Testis (tissue), 3 donors: ENCODE results near the gene AOC1. TPM values are rescaled to one million over a fixed set of nuclear protein-coding genes. Genes with fewer than 3 reads are reported as not detected.

Source experiments
- DNase-seq: peaks from one replicate; pipeline ENCODE4 v3.0.0-alpha.2; 2019
- H3K27ac ChIP-seq, 2 donors: fragments of 200-600 bp; sonication (generic); one replicate each; pipeline ENCODE4 v1.5.1; 2019
- H3K27me3 ChIP-seq: fragments of 200-600 bp; sonication (generic); one replicate; pipeline ENCODE4 v1.5.1; 2019
- H3K36me3 ChIP-seq: fragments of 200-600 bp; sonication (generic); one replicate; pipeline ENCODE4 v1.5.1; 2017; ENCODE audit warnings: low read depth; ENCODE audit errors: missing control alignments
- H3K4me1 ChIP-seq: fragments of 200-600 bp; sonication (generic); one replicate; pipeline ENCODE4 v1.5.1; 2019
- H3K4me3 ChIP-seq, 2 donors: fragments of 200-600 bp; sonication (generic); one replicate each; pipeline ENCODE4 v1.5.1; 2017 to 2019
- H3K9me3 ChIP-seq: fragments of 200-600 bp; sonication (generic); one replicate; pipeline ENCODE4 v1.5.1; 2017
- CTCF ChIP-seq, 3 experiments: fragments of 450-650 bp in 2 of 3; fragments of 200-600 bp in 1 of 3; sonication (generic) in 1 of 3; IDR thresholded peaks; one replicate each; pipeline ENCODE4 v1.5.1; 2016 to 2019; ENCODE audit warnings: antibody characterized with exemption in 3 of 3, mild to moderate bottlenecking in 2 of 3, moderate library complexity in 1 of 3
- POLR2A ChIP-seq: fragments of 450-650 bp; IDR thresholded peaks from one replicate; pipeline ENCODE4 v1.6.1; 2017; ENCODE audit warnings: antibody characterized with exemption, mild to moderate bottlenecking, moderate library complexity
- WGBS, 2 donors: methylation state at CpG; one replicate each; pipeline ENCODE4 v1.1.5; 2018; 5-methylcytosine and 5-hydroxymethylcytosine counted together
- intact Hi-C: fragments of 100-400 bp; cut with DNase I; formaldehyde crosslinking; loops from one replicate; pipeline ENCODE4 v1.15.1; 2023; ENCODE audit warnings: low total_unique reads
- polyA plus RNA-seq: library from polyadenylated mRNA; stranded (reverse); fragments of 350-450 nt; fragmentation: Illumina TruSeq; extraction: RNeasy Lipid Tissue Mini Kit (QIAGEN cat#74804); gene quantifications from one replicate; pipeline ENCODE4 v1.2.3, GENCODE V29; 2014; ENCODE audit warnings: low read depth, low replicate concordance; ENCODE audit not compliant: insufficient read depth
- total RNA-seq, 2 donors: library from RNA; depleted of rRNA; stranded (reverse); fragments of >200 nt; gene quantifications; one replicate each; pipeline ENCODE4 v1.2.3, GENCODE V29; 2016

Gene AOC1
- total and polyA plus RNA-seq, 3 donors from 2014 or later, result 2.8 to 6.2 (median 4.5) TPM

GRCh38 chr7:150845421-150845861, 6.9 kb upstream of the AOC1 start:
- WGBS, 2 donors, result 18 to 24% methylated on average over 4 of the region's 4 CpGs
- no peak for DNase-seq
- TF ChIP-seq POLR2A, result no peak
- TF ChIP-seq CTCF (IDR thresholded peaks at IDR 0.05), result no peak
- H3K4me1 ChIP-seq, result no peaks in the 10 kb centered on the region
- intact Hi-C loops, result no loop called here
- H3K36me3 ChIP-seq, result no peaks in the 10 kb centered on the region
- H3K4me3 ChIP-seq, result no peak overlapping the region
- H3K27ac ChIP-seq, result no peak overlapping the region
- no peaks in the 10 kb centered on the region for H3K9me3 ChIP-seq
- H3K27me3 ChIP-seq, result no peaks in the 10 kb centered on the region

- no peak for DNase-seq
- no peak overlapping the region for H3K4me3 ChIP-seq
- H3K36me3 ChIP-seq, result no peaks in the 10 kb centered on the region
- intact Hi-C loops, result no loop called here
- WGBS, 2 donors, result 93 to 96% methylated on average over 12 to 14 of the region's 14 CpGs
- no peaks in the 10 kb centered on the region for H3K9me3 ChIP-seq
- H3K4me1 ChIP-seq, result no peaks in the 10 kb centered on the region
- no peak for TF ChIP-seq POLR2A
- TF ChIP-seq CTCF (IDR thresholded peaks at IDR 0.05), result no peak
- H3K27me3 ChIP-seq, result no peaks in the 10 kb centered on the region
- H3K27ac ChIP-seq, result no peak overlapping the region
These were observed 5.8 kb upstream of the AOC1 start for GRCh38 chr7:150846291-150847115.

DNA sequence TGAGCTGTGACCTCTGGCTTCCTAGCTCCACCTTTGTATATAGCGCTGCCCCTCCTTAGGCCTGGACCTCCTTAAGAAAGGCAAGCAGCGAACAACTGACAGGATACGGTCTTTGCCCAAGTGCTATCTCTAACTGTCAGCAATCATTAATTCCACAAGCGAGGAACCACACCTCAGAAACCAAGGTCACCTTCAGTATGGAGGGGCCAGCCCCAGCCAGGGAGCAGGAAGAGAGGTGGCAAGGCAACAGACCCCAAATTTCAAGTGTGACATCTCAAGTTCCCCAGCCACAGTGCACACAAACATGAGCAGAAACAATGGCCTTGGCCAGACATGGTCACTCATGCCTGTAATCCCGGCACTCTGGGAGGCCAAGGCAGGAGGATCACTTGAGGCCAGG, 4.8 kb upstream of the AOC1 start:
- Histone ChIP-seq H3K27me3 (no peaks in the 10 kb centered on the region), H3K4me3 (no peak overlapping the region), H3K36me3 (no peaks in the 10 kb centered on the region), H3K9me3 (no peaks in the 10 kb centered on the region), H3K27ac (no peak overlapping the region), H3K4me1 (no peaks in the 10 kb centered on the region)
- TF ChIP-seq CTCF (IDR thresholded peaks at IDR 0.05), result no peak
- no peak for TF ChIP-seq POLR2A
- intact Hi-C loops, result no loop called here
- 91 to 95% methylated on average over 5 of the region's 5 CpGs for WGBS, 2 donors
- DNase-seq, result no peak

GRCh38 chr7:150848111-150848510, 4.2 kb upstream of the AOC1 start:
- Histone ChIP-seq H3K27ac (no peak overlapping the region), H3K4me1 (no peaks in the 10 kb centered on the region), H3K9me3 (no peaks in the 10 kb centered on the region), H3K36me3 (no peaks in the 10 kb centered on the region), H3K27me3 (no peaks in the 10 kb centered on the region), H3K4me3 (no peak overlapping the region)
- intact Hi-C loops, result no loop called here
- DNase-seq, result no peak
- WGBS, 2 donors, result 94 to 96% methylated on average over 8 of the region's 8 CpGs
- TF ChIP-seq POLR2A, result no peak
- TF ChIP-seq CTCF (IDR thresholded peaks at IDR 0.05), result no peak
